WTC11 (cell line): ENCODE results near the gene DENND1C. TPM values are rescaled to one million over a fixed set of nuclear protein-coding genes. Genes with fewer than 3 reads are reported as not detected.

Experiments used
- CBFB ChIP-seq: sonication (generic); formaldehyde crosslinking; IDR thresholded peaks from 2 replicates; pipeline ENCODE4 v1.8.1; 2022; ENCODE audit warnings: mild to moderate bottlenecking, low read depth, missing genetic modification reagents
- E2F1 ChIP-seq: sonication (generic); formaldehyde crosslinking; IDR thresholded peaks from 2 replicates; pipeline ENCODE4 v1.8.0; 2022; ENCODE audit warnings: mild to moderate bottlenecking, missing genetic modification reagents
- ELF4 ChIP-seq: sonication (generic); formaldehyde crosslinking; IDR thresholded peaks from 2 replicates; pipeline ENCODE4 v1.8.1; 2022; ENCODE audit warnings: low read depth, mild to moderate bottlenecking, moderate library complexity, missing genetic modification reagents
- FOXK1 ChIP-seq: sonication (generic); formaldehyde crosslinking; IDR thresholded peaks from 2 replicates; pipeline ENCODE4 v1.8.0; 2022; ENCODE audit warnings: mild to moderate bottlenecking, moderate library complexity, missing genetic modification reagents
- FOXP1 ChIP-seq: sonication (generic); formaldehyde crosslinking; IDR thresholded peaks from 2 replicates; pipeline ENCODE4 v1.8.0; 2022; ENCODE audit warnings: missing genetic modification reagents, mild to moderate bottlenecking, moderate library complexity, borderline replicate concordance
- GABPB1 ChIP-seq: sonication (generic); formaldehyde crosslinking; IDR thresholded peaks from 2 replicates; pipeline ENCODE4 v1.8.1; 2023; ENCODE audit warnings: mild to moderate bottlenecking, missing genetic modification reagents
- MXD4 ChIP-seq: fragments of 250-450 bp; sonication (Bioruptor Pico); IDR thresholded peaks from 2 replicates; pipeline ENCODE4 v1.8.0; 2021; ENCODE audit warnings: mild to moderate bottlenecking, moderate library complexity, borderline replicate concordance
- MYBL2 ChIP-seq: sonication (generic); formaldehyde crosslinking; IDR thresholded peaks from 2 replicates; pipeline ENCODE4 v1.8.1; 2023; ENCODE audit warnings: mild to moderate bottlenecking, moderate library complexity, missing genetic modification reagents
- NFATC4 ChIP-seq: fragments of 250-450 bp; sonication (Bioruptor Pico); IDR thresholded peaks from 2 replicates; pipeline ENCODE4 v1.9.0; 2021; ENCODE audit warnings: mild to moderate bottlenecking
- NFYB ChIP-seq: sonication (generic); formaldehyde crosslinking; conservative IDR thresholded peaks from 2 replicates; pipeline ENCODE4 v1.8.0; 2022; ENCODE audit warnings: low read depth, missing genetic modification reagents
- NR2C2 ChIP-seq: sonication (generic); formaldehyde crosslinking; IDR thresholded peaks from 2 replicates; pipeline ENCODE4 v1.8.0; 2022; ENCODE audit warnings: mild to moderate bottlenecking, missing genetic modification reagents
- PREB ChIP-seq: sonication (generic); formaldehyde crosslinking; IDR thresholded peaks from 2 replicates; pipeline ENCODE4 v1.8.1; 2022; ENCODE audit warnings: mild to moderate bottlenecking, missing genetic modification reagents, moderate library complexity, borderline replicate concordance
- RELA ChIP-seq: sonication (generic); formaldehyde crosslinking; IDR thresholded peaks from 2 replicates; pipeline ENCODE4 v1.8.1; 2022; ENCODE audit warnings: missing genetic modification reagents, mild to moderate bottlenecking, borderline replicate concordance
- TEAD1 ChIP-seq: sonication (generic); formaldehyde crosslinking; IDR thresholded peaks from 2 replicates; pipeline ENCODE4 v1.8.0; 2022; ENCODE audit warnings: mild to moderate bottlenecking, missing genetic modification reagents
- TEAD4 ChIP-seq: sonication (generic); formaldehyde crosslinking; IDR thresholded peaks from 2 replicates; pipeline ENCODE4 v1.8.0; 2022; ENCODE audit warnings: mild to moderate bottlenecking, missing genetic modification reagents
- TP53 ChIP-seq: sonication (generic); formaldehyde crosslinking; IDR thresholded peaks from 2 replicates; pipeline ENCODE4 v1.8.1; 2023; ENCODE audit warnings: mild to moderate bottlenecking, missing genetic modification reagents
- ZBTB21 ChIP-seq: sonication (generic); formaldehyde crosslinking; IDR thresholded peaks from 2 replicates; pipeline ENCODE4 v1.8.1; 2023; ENCODE audit warnings: mild to moderate bottlenecking, missing genetic modification reagents, borderline replicate concordance
- ZBTB43 ChIP-seq: sonication (generic); formaldehyde crosslinking; IDR thresholded peaks from 2 replicates; pipeline ENCODE4 v1.8.1; 2023; ENCODE audit warnings: mild to moderate bottlenecking, missing genetic modification reagents
- total RNA-seq: library from RNA; stranded (reverse); gene quantifications from 3 replicates; pipeline ENCODE4 v1.2.3, GENCODE V29; 2021
- TF ChIP-seq, protein P1 (sequence below): sonication (generic); formaldehyde crosslinking; IDR thresholded peaks from 2 replicates; pipeline ENCODE4 v1.8.1; 2023; ENCODE audit warnings: mild to moderate bottlenecking, missing genetic modification reagents, moderate library complexity
- TF ChIP-seq, protein P2 (sequence below): sonication (generic); formaldehyde crosslinking; IDR thresholded peaks from 2 replicates; pipeline ENCODE4 v1.8.1; 2022; ENCODE audit warnings: mild to moderate bottlenecking, moderate library complexity, missing genetic modification reagents
- TF ChIP-seq, protein P3 (sequence below): sonication (generic); formaldehyde crosslinking; IDR thresholded peaks from 2 replicates; pipeline ENCODE4 v1.8.1; 2022; ENCODE audit warnings: missing genetic modification reagents, borderline replicate concordance

The DENND1C gene
- total RNA-seq, 1 experiment from 2014 or later, result 4.3 TPM

- TF ChIP-seq, protein P1, sequence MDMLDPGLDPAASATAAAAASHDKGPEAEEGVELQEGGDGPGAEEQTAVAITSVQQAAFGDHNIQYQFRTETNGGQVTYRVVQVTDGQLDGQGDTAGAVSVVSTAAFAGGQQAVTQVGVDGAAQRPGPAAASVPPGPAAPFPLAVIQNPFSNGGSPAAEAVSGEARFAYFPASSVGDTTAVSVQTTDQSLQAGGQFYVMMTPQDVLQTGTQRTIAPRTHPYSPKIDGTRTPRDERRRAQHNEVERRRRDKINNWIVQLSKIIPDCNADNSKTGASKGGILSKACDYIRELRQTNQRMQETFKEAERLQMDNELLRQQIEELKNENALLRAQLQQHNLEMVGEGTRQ (CRISPR knock-in tag), result peak; percentile 50; the same call in 1 of the 2 replicates
- TF ChIP-seq MXD4 (CRISPR knock-in tag) (no peak), GABPB1 (CRISPR knock-in tag) (no peak), FOXK1 (peak; percentile 69; the same call in 1 of the 2 replicates), TEAD1 (CRISPR knock-in tag) (peak; percentile 63; the same call in 1 of the 2 replicates), NR2C2 (CRISPR knock-in tag) (no peak), TEAD4 (CRISPR knock-in tag) (no peak), FOXP1 (CRISPR knock-in tag) (peak; percentile 62), TP53 (CRISPR knock-in tag) (peak; percentile 78; the same call in 1 of the 2 replicates), ZBTB43 (CRISPR knock-in tag) (peak; percentile 44; the same call in 1 of the 2 replicates), NFATC4 (CRISPR knock-in tag) (no peak), ZBTB21 (CRISPR knock-in tag) (0 out of 2 replicates have a peak, but pooled peaks have one; percentile 49), CBFB (0 out of 2 replicates have a peak, but pooled peaks have one; percentile 27), E2F1 (CRISPR knock-in tag) (no peak), RELA (CRISPR knock-in tag) (peak; percentile 81; the same call in 1 of the 2 replicates), PREB (CRISPR knock-in tag) (no peak), NFYB (CRISPR knock-in tag) (no peak), MYBL2 (0 out of 2 replicates have a peak, but pooled peaks have one; percentile 52), ELF4 (CRISPR knock-in tag) (0 out of 2 replicates have a peak, but pooled peaks have one; percentile 54)
- TF ChIP-seq, protein P2, sequence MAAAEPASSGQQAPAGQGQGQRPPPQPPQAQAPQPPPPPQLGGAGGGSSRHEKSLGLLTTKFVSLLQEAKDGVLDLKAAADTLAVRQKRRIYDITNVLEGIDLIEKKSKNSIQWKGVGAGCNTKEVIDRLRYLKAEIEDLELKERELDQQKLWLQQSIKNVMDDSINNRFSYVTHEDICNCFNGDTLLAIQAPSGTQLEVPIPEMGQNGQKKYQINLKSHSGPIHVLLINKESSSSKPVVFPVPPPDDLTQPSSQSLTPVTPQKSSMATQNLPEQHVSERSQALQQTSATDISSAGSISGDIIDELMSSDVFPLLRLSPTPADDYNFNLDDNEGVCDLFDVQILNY (CRISPR knock-in tag), result no peak
- TF ChIP-seq, protein P3, sequence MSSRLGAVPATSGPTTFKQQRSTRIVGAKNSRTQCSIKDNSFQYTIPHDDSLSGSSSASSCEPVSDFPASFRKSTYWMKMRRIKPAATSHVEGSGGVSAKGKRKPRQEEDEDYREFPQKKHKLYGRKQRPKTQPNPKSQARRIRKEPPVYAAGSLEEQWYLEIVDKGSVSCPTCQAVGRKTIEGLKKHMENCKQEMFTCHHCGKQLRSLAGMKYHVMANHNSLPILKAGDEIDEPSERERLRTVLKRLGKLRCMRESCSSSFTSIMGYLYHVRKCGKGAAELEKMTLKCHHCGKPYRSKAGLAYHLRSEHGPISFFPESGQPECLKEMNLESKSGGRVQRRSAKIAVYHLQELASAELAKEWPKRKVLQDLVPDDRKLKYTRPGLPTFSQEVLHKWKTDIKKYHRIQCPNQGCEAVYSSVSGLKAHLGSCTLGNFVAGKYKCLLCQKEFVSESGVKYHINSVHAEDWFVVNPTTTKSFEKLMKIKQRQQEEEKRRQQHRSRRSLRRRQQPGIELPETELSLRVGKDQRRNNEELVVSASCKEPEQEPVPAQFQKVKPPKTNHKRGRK, result no peak
Observed at GRCh38 chr19:6475321-6476108, 6.1 kb downstream of the DENND1C start (continued).
